ENCODE measurements around the gene CLTB.

Gene CLTB, protein sequence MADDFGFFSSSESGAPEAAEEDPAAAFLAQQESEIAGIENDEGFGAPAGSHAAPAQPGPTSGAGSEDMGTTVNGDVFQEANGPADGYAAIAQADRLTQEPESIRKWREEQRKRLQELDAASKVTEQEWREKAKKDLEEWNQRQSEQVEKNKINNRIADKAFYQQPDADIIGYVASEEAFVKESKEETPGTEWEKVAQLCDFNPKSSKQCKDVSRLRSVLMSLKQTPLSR

GRCh38 chr5:176415952-176416924 lies at the start of gene CLTB:
CLTB (minus strand) TSS chr5:176416539; CDS start chr5:176416363, 176 bp downstream.
- Histone ChIP-seq H3K27ac (peak within 1 kb of the TSS; percentile 92), H3K9me3 (no peaks in the 10 kb centered on the region), H3K27me3 (no peaks in the 10 kb centered on the region), H3K4me3 (ENCODE audit: low read depth in 1 of 2, low read length in 1 of 2) (peak within 1 kb of the TSS; percentile 71 to 84), H3K4me1 (ENCODE audit: control insufficient read depth in 1 of 2, insufficient read depth in 1 of 2, low read depth in 1 of 2, low read length in 1 of 2) (peaks cover 12% of the 10 kb centered on the region in 2 experiments), H3K36me3 (no peaks in the 10 kb centered on the region)
- TF ChIP-seq, protein P1, sequence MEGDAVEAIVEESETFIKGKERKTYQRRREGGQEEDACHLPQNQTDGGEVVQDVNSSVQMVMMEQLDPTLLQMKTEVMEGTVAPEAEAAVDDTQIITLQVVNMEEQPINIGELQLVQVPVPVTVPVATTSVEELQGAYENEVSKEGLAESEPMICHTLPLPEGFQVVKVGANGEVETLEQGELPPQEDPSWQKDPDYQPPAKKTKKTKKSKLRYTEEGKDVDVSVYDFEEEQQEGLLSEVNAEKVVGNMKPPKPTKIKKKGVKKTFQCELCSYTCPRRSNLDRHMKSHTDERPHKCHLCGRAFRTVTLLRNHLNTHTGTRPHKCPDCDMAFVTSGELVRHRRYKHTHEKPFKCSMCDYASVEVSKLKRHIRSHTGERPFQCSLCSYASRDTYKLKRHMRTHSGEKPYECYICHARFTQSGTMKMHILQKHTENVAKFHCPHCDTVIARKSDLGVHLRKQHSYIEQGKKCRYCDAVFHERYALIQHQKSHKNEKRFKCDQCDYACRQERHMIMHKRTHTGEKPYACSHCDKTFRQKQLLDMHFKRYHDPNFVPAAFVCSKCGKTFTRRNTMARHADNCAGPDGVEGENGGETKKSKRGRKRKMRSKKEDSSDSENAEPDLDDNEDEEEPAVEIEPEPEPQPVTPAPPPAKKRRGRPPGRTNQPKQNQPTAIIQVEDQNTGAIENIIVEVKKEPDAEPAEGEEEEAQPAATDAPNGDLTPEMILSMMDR (IDR thresholded peaks at IDR 0.05), result peak; percentile 98

- H3K27me3 ChIP-seq, result no peaks in the 10 kb centered on the region
- peaks cover 11% of the 10 kb centered on the region for H3K36me3 ChIP-seq
- TF ChIP-seq, protein P1 (IDR thresholded peaks at IDR 0.05), result no peak
- H3K4me3 ChIP-seq (ENCODE audit: low read depth in 1 of 2, low read length in 1 of 2), result no peak overlapping the region
- H3K27ac ChIP-seq, result no peak overlapping the region
- no peaks in the 10 kb centered on the region for H3K9me3 ChIP-seq
- peaks cover 17 to 19% of the 10 kb centered on the region in 2 experiments for H3K4me1 ChIP-seq (ENCODE audit: control insufficient read depth in 1 of 2, insufficient read depth in 1 of 2, low read depth in 1 of 2, low read length in 1 of 2)
Measured at GRCh38 chr5:176463113-176463764, 46.9 kb upstream of the CLTB start.

GRCh38 chr5:176461349-176461748 lies 45.0 kb upstream of the CLTB start:
- no peaks in the 10 kb centered on the region for H3K9me3 ChIP-seq
- TF ChIP-seq, protein P1 (IDR thresholded peaks at IDR 0.05), result no peak

GRCh38 chr5:176458904-176459561 lies 42.7 kb upstream of the CLTB start:
- TF ChIP-seq, protein P1 (IDR thresholded peaks at IDR 0.05), result no peak
- Histone ChIP-seq H3K4me3 (ENCODE audit: low read depth in 1 of 2, low read length in 1 of 2) (no peak overlapping the region), H3K27ac (no peak overlapping the region), H3K9me3 (no peaks in the 10 kb centered on the region), H3K36me3 (no peaks in the 10 kb centered on the region), H3K4me1 (ENCODE audit: control insufficient read depth in 1 of 2, insufficient read depth in 1 of 2, low read depth in 1 of 2, low read length in 1 of 2) (no peaks in the 10 kb centered on the region), H3K27me3 (no peaks in the 10 kb centered on the region)

More at GRCh38 chr5:176461349-176461748, 45.0 kb upstream of the CLTB start:
- Histone ChIP-seq H3K4me3 (ENCODE audit: low read depth in 1 of 2, low read length in 1 of 2) (no peak overlapping the region), H3K4me1 (ENCODE audit: control insufficient read depth in 1 of 2, insufficient read depth in 1 of 2, low read depth in 1 of 2, low read length in 1 of 2) (peaks cover 4 to 6% of the 10 kb centered on the region in 2 experiments), H3K27ac (no peak overlapping the region), H3K36me3 (peaks cover 11% of the 10 kb centered on the region), H3K27me3 (no peaks in the 10 kb centered on the region)

Data from neutrophil (primary cell).